Activated T-cell treated with anti-CD3 and anti-CD28 coated beads, Interleukin-2, amount 50 U/mL, for 24 hours (primary cell): ENCODE data around the gene BRK1.
"Not testable (repeated sequence)": the region's sequence is repeated elsewhere in the genome, so short reads cannot be mapped to it uniquely, and the experiment has no call there.

Source experiments
- DNase-seq: peaks from one replicate; pipeline ENCODE4 v3.0.0-alpha.2; 2020
- H3K27ac Mint-ChIP-seq: 2 replicates; pipeline ENCODE4 v1.8.0; 2020; ENCODE audit warnings: mild to moderate bottlenecking, mixed read lengths
- H3K27me3 Mint-ChIP-seq: 2 replicates; pipeline ENCODE4 v1.8.0; 2020; ENCODE audit warnings: mixed read lengths
- H3K36me3 Mint-ChIP-seq: 2 replicates; pipeline ENCODE4 v1.8.0; 2020; ENCODE audit warnings: low read depth, mixed read lengths
- H3K4me1 Mint-ChIP-seq: 2 replicates; pipeline ENCODE4 v1.8.0; 2020; ENCODE audit warnings: low read depth, mixed read lengths
- H3K4me3 Mint-ChIP-seq: 2 replicates; pipeline ENCODE4 v1.8.0; 2020; ENCODE audit warnings: mild to moderate bottlenecking, moderate library complexity, mixed read lengths
- H3K9me3 Mint-ChIP-seq: 2 replicates; pipeline ENCODE4 v1.8.0; 2020; ENCODE audit warnings: mixed read lengths

Gene BRK1

GRCh38 chr3:10157031-10157430, 41.6 kb downstream of the BRK1 start:
- H3K9me3 Mint-ChIP-seq: no peaks in the 10 kb centered on the region
- H3K4me3 Mint-ChIP-seq: no peak overlapping the region
- peaks cover 1% of the 10 kb centered on the region for H3K4me1 Mint-ChIP-seq
- H3K27ac Mint-ChIP-seq: no peak overlapping the region
- peaks cover 38% of the 10 kb centered on the region for H3K36me3 Mint-ChIP-seq
- no peak for DNase-seq
- H3K27me3 Mint-ChIP-seq: no peaks in the 10 kb centered on the region

GRCh38 chr3:10158555-10158954, 43.1 kb downstream of the BRK1 start:
- not testable (repeated sequence) for H3K27ac Mint-ChIP-seq, H3K27me3 Mint-ChIP-seq, H3K9me3 Mint-ChIP-seq, H3K4me1 Mint-ChIP-seq, H3K4me3 Mint-ChIP-seq, DNase-seq
- peaks cover 22% of the 10 kb centered on the region for H3K36me3 Mint-ChIP-seq

- Mint-ChIP-seq H3K9me3 (no peaks in the 10 kb centered on the region), H3K27ac (no peak overlapping the region), H3K27me3 (no peaks in the 10 kb centered on the region), H3K36me3 (peaks cover 8% of the 10 kb centered on the region), H3K4me3 (no peak overlapping the region), H3K4me1 (peaks cover 4% of the 10 kb centered on the region)
- DNase-seq: no peak
These were observed 44.9 kb downstream of the BRK1 start for GRCh38 chr3:10160346-10160745.

GRCh38 chr3:10160925-10161324, 45.5 kb downstream of the BRK1 start:
- H3K4me1 Mint-ChIP-seq: peaks cover 3% of the 10 kb centered on the region

GRCh38 chr3:10162185-10162584, 46.7 kb downstream of the BRK1 start:
- H3K4me3 Mint-ChIP-seq: no peak overlapping the region
- no peaks in the 10 kb centered on the region for H3K36me3 Mint-ChIP-seq
- no peak overlapping the region for H3K27ac Mint-ChIP-seq
- no peaks in the 10 kb centered on the region for H3K9me3 Mint-ChIP-seq
- peaks cover 15% of the 10 kb centered on the region for H3K4me1 Mint-ChIP-seq
- no peak for DNase-seq
- H3K27me3 Mint-ChIP-seq: no peaks in the 10 kb centered on the region

More at GRCh38 chr3:10160925-10161324, 45.5 kb downstream of the BRK1 start:
- Mint-ChIP-seq H3K4me3 (no peak overlapping the region), H3K36me3 (peaks cover 3% of the 10 kb centered on the region), H3K27me3 (no peaks in the 10 kb centered on the region), H3K27ac (no peak overlapping the region), H3K9me3 (no peaks in the 10 kb centered on the region)
- DNase-seq: no peak

- H3K36me3 Mint-ChIP-seq, DNase-seq, H3K27me3 Mint-ChIP-seq, H3K27ac Mint-ChIP-seq, H3K9me3 Mint-ChIP-seq: not testable (repeated sequence)
- H3K4me1 Mint-ChIP-seq: peaks cover 16% of the 10 kb centered on the region
- peak overlapping the region; percentile 78 for H3K4me3 Mint-ChIP-seq
These were observed 48.7 kb downstream of the BRK1 start for GRCh38 chr3:10164201-10164545.

- H3K27me3 Mint-ChIP-seq: no peaks in the 10 kb centered on the region
- H3K4me1 Mint-ChIP-seq: peaks cover 16% of the 10 kb centered on the region
These were observed 49.3 kb downstream of the BRK1 start, which contains the start of gene IRAK2 for GRCh38 chr3:10164546-10165393. Gene IRAK2 (plus strand): TSS chr3:10164919. CDS start chr3:10164955, 36 bp downstream.

GRCh38 chr3:10166213-10166604, 50.7 kb downstream of the BRK1 start:
- Mint-ChIP-seq H3K4me3 (peak overlapping the region; percentile 78), H3K27ac (peak overlapping the region; percentile 37), H3K27me3 (no peaks in the 10 kb centered on the region), H3K9me3 (peaks cover 5% of the 10 kb centered on the region), H3K36me3 (peaks cover 6% of the 10 kb centered on the region), H3K4me1 (peaks cover 20% of the 10 kb centered on the region)
- DNase-seq: no peak

More at GRCh38 chr3:10164546-10165393, 49.3 kb downstream of the BRK1 start, which contains the start of gene IRAK2:
- Mint-ChIP-seq H3K4me3 (peak within 1 kb of the TSS; percentile 78), H3K27ac (peak within 1 kb of the TSS; percentile 59), H3K9me3 (peaks cover 5% of the 10 kb centered on the region), H3K36me3 (peaks cover 6% of the 10 kb centered on the region)
- DNase-seq: peak; percentile 82

DNA sequence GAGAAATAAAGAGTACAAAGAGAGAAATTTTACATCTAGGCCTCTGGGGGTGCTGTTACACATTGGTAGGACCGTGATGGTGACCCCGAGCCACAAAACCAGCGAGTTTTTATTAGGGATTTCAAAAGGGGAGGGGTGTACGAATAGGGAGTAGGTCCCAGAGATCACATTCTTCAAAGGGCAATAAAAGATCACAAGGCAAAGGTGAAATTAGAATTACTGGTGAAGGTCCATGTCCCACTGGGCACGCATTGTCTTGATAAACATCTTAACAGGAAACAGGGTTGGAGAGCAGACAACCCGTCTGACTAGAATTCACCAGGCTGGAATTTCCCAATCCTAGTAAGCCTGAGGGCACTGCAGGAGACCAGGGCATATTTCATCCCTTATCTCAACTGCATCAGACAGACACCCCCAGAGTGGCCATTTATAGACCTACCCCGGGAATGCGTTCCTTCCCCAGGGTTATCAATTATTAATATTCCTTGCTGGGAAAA, 53.6 kb downstream of the BRK1 start:
- no peak overlapping the region for H3K27ac Mint-ChIP-seq
- H3K36me3 Mint-ChIP-seq: peaks cover 6% of the 10 kb centered on the region
- H3K27me3 Mint-ChIP-seq: no peaks in the 10 kb centered on the region

GRCh38 chr3:10170915-10171478, 55.5 kb downstream of the BRK1 start:
- H3K36me3 Mint-ChIP-seq: peaks cover 6% of the 10 kb centered on the region
- no peak for DNase-seq
- peaks cover 32% of the 10 kb centered on the region for H3K4me1 Mint-ChIP-seq
- peaks cover 5% of the 10 kb centered on the region for H3K9me3 Mint-ChIP-seq
- no peaks in the 10 kb centered on the region for H3K27me3 Mint-ChIP-seq
- H3K27ac Mint-ChIP-seq: no peak overlapping the region
- H3K4me3 Mint-ChIP-seq: no peak overlapping the region

More for the DNA sequence above, 53.6 kb downstream of the BRK1 start:
- Mint-ChIP-seq H3K4me3 (no peak overlapping the region), H3K4me1 (peaks cover 33% of the 10 kb centered on the region), H3K9me3 (peaks cover 5% of the 10 kb centered on the region)
- no peak for DNase-seq

DNA sequence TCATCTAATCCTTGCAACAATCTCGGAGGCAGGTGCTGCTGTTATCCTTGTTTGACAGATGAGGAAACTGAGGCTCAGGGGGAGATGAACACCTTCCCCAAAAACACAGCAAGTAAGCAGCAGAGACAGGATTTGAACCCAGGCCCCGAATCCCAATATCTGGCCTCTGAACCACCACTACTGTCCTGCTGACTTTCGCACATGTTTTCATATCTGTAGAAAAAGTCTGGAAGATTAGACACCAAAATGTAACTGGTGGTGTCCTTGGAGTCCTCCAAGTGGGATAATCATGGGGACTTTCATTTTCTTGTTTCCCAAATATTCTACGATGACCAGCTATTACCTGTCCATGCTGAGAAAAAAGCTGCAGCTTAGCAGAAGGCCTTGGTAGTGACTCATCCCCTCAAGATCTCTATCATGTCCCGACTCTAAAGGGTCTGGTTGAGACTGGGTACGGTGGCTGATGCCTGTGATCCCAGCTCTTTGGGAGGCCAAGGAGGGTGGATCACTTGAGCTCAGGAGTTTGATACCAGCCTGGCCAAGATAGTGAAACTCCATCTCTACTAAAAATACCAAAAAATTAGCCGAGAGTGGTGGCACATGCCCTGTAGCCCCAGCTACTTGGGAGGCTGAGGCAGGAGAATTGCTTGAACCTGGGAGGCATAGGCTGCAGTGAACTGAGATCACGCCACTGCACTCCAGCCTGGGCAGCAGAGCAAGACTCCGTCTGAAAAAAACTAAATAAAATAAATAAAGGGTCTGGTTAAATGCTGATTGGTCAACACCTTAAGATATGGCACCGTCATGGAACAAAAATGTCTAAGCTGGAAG, 57.8 kb downstream of the BRK1 start:
- Mint-ChIP-seq H3K36me3 (peaks cover 6% of the 10 kb centered on the region), H3K27ac (peak overlapping the region; percentile 71), H3K4me1 (peaks cover 19% of the 10 kb centered on the region), H3K9me3 (peaks cover 5% of the 10 kb centered on the region), H3K4me3 (no peak overlapping the region), H3K27me3 (no peaks in the 10 kb centered on the region)
- no peak for DNase-seq

DNA sequence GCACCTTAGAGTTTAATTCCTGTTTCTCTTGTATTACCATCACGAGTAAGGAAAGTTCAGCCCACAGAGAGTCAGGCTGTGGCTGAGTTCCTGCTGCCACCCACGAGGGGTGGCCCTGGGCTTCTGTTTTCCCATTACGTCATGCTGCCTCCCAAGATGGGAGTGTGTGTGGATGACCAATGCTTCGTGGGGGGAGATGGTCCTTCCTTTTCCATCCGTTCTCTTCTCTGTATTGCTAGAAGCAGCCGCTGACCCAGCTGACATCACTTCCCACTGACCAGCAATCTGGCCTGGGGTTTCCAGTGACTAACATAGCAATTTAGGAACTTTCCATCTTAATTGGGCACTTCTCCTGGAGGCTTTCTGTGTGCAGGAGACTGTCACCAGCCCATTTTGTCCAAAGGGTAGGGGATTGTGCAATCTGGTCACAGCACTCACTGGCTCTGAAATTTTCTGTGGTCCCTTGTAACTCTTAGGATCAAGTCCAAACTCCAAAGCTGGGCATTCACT, 58.5 kb downstream of the BRK1 start:
- Mint-ChIP-seq H3K27ac (peak overlapping the region; percentile 71), H3K4me1 (peaks cover 19% of the 10 kb centered on the region), H3K9me3 (peaks cover 2% of the 10 kb centered on the region), H3K4me3 (no peak overlapping the region), H3K27me3 (no peaks in the 10 kb centered on the region), H3K36me3 (no peaks in the 10 kb centered on the region)
- DNase-seq: no peak

GRCh38 chr3:10175334-10175733, 59.9 kb downstream of the BRK1 start:
- not testable (repeated sequence) for H3K4me3 Mint-ChIP-seq, H3K36me3 Mint-ChIP-seq, H3K27me3 Mint-ChIP-seq, DNase-seq, H3K27ac Mint-ChIP-seq, H3K9me3 Mint-ChIP-seq
- H3K4me1 Mint-ChIP-seq: peaks cover 21% of the 10 kb centered on the region

DNA sequence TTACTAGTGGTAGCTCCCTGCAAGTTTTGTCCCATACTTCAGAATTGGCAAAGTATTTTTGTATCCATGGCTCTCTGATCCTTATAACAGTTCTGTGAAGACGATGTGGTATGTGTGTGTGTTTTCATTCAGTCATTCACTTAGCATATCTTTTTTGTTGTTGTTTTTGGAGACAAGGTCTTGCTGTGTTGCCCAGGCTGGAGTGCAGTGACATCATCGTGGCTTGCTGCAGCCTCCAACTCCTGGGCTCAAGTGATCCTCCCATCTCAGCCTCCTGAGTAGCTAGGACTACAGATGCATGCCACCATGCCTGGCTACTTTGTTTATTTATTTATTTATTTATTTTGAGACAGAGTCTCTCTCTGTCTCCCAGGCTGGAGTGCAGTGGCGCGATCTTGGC, 60.7 kb downstream of the BRK1 start:
- H3K27me3 Mint-ChIP-seq, DNase-seq, H3K36me3 Mint-ChIP-seq, H3K27ac Mint-ChIP-seq, H3K4me3 Mint-ChIP-seq, H3K9me3 Mint-ChIP-seq: not testable (repeated sequence)
- H3K4me1 Mint-ChIP-seq: peaks cover 17% of the 10 kb centered on the region
